Activated effector memory CD4-positive, alpha-beta T cell treated with anti-CD3 and anti-CD28 coated beads, Interleukin-2, amount 50 U/mL, for 16 hours (primary cell): ENCODE data around the gene MCM9.
"Not testable (repeated sequence)": the region's sequence is repeated elsewhere in the genome, so short reads cannot be mapped to it uniquely, and the experiment has no call there.

Source experiments
- DNase-seq: peaks from one replicate; pipeline ENCODE4 v3.0.0-alpha.2; 2020

MCM9 gene

DNA sequence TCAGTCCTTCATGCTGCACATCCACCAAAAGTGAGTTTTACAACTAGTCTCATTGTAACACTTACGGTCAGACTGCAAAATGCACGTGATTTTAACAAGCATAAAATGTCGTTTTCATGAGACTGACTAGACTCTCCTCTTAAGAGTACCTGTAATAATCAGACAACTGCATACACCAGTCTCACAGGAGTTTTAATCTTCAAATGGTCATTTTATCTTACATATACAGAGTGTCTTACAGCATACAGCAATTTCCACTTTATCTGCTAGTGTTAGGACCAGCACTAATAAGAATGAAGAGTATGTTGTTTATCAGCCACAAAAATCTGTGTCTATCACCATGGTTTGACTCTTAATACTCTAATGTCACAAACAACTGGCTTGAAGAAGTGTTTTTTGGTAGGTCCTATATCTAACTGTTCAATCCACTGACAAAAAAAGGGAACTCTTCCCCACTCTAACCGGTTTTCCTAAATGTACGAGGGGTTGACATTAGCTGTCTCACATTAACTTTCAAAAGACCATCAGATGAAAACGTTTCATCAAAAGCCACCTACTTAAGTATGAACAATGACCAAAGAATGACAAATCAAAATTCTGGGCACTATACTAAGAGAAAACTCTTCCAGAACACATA is 42.5 kb downstream of the MCM9 start:
- no peak for DNase-seq

DNA sequence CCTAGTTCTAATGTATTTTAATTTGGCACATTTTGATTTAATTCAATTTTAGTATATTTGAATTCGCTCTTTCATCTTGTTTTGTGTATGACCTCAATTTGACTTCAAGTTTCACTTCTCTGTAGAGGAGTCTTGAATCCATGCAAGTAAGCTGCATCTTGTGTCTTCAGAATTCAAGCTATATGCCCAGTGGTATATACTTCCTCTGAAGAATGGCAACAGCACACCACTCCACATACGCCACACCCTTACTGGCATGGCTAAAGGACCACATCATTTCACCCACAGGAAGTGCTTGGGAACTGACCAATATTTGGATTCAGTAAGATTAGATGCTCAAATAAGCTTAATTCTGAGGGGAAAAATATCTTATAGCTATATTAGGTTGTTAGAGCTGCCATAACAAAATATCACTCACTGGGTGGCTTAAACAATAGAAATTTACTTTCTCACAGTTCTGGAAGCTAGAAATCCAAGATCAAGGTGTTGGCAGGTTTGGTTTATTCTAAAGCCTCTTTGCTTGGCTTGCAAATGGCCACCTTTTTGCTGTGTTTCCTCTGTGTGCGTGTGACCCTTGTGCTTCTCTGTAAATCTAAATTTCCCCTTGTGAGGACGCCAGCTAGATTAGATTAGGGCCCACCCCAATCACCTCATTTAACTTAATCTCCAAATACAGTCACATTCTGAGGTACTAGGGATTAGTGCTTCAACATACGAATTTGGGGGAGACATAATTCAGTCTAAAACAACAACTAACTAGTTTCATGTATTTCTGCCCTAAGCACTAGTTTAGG is 43.8 kb downstream of the MCM9 start:
- DNase-seq = no peak

GRCh38 chr6:118889163-118889562 is 45.8 kb downstream of the MCM9 start:
- no peak for DNase-seq

DNA sequence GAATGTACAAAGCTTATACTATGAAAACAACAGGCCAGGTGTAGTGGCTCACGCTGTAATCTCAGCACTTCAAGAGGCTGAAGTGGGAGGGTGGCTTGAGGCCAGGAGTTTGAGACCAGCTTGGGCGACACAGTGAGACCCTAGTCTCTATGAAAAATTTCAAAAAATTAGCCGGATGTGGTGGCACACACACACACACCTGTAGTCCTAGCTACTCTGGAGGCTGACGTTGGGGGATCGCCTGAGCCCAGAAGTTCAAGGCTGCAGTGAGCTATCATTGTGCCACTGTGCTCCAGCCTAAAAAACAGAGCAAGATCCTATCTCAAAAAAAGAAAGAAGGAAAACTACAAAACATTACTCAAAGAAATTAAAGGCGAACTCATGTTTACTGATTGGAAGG is 48.3 kb downstream of the MCM9 start:
- DNase-seq = no peak

DNA sequence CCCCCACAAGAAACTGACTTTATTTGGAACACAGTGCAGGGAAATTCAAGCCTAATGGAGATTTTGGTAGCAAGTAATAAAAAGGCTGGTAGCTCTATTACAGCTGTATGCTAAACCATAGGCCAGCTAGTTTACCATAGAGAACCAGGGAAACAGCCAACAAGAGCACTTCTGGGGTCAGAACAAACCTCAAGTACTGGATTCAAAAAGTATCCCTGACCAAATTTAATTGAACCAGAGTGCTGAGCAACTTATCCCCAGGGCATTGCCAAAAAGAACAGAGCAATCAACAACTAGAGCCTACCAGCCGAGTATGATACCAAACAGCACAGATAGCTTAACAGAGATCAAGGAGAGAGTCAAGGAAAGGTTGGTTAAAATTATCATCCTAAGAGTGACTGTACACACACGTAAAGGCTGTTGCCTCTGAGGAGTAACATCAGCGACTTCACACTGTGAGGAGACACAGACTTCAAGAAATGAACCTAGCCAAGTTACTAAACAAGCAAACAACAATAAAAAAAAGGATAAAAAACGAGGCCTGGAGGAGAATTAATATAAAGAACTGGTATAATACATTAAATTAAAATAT is 52.5 kb downstream of the MCM9 start:
- DNase-seq = no peak

- DNase-seq = no peak
Measured at GRCh38 chr6:118881440-118882313, 53.3 kb downstream of the MCM9 start.

DNA sequence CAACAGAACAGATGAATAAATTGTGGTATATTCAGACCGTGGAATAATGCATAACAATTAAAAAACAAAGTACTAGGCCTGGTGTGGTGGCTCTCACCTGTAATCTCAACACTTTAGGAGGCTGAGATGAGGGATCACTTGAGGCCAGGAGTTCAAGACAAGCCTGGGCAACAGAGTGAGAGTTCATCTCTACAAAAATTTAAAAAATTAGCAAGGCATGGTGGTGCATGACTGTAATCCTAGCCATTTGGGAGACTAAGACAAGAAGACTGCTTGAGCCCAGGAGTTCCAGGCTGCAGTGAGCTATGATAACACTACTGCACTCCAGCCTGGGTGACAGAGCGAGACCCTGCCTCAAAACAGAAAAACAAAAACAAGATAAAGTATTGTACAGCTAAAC is 57.2 kb downstream of the MCM9 start:
- no peak for DNase-seq

DNA sequence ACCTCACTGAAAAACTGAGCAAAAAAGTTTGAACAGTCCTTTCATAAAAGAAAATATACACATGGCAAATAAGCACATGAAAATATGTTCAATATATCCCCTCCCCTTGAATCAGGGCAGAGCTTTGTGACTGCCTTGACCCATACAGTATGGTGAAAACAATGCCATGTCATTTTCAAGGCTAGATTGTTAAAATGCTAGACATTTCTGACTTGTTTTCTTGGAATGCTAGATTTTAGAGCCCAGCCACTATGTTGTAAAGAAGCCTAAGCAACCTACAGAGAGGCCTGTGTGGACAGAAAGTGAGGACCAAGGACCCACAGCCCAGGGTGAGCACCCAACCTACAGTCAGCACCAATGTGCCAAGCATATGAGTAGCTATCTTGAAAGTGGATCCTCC is 58.1 kb downstream of the MCM9 start:
- no peak for DNase-seq

GRCh38 chr6:118876198-118876597 is 58.8 kb downstream of the MCM9 start:
- no peak for DNase-seq

DNA sequence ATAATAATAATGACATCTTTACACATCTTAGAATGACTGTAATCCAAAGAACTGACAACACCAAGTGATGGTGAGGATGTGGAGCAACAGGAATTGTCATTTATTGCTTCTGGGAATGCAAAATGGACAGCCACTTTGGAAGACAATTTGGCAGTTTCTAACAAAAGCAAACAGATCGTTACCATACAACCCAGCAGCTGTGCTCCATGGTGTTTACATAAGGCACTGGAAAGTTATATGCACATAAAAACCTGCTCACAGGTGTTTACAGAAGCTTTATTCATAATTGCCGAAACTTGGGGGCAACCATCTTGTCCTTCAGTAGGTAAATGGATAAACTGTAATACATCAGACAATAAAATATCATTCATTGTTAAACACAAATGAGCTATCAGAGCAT is 59.3 kb downstream of the MCM9 start:
- no peak for DNase-seq

- DNase-seq = no peak
Measured at GRCh38 chr6:118873239-118873638, 61.7 kb downstream of the MCM9 start.

DNA sequence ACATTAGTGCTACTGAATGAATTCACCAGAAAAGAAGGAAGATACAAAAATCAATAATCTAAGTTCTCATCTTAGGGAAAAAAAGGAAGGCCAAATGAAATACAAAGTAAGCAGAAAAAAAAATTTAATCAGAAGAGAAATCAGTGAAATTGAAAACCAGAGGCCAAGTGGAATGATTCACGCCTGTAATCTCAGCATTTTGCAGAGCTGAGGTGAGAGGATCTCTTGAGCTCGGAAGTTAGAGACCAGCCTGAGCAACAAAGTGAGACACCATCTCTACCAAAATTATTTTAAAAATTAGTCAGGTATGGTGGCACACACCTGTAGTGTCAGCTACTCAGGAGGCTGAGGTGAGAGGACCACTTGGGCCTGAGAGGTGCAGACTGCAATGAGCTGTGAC is 62.2 kb downstream of the MCM9 start:
- DNase-seq = no peak

GRCh38 chr6:118872318-118872717 is 62.6 kb downstream of the MCM9 start:
- DNase-seq = no peak

- no peak for DNase-seq
Measured at GRCh38 chr6:118871331-118871730, 63.6 kb downstream of the MCM9 start.

DNA sequence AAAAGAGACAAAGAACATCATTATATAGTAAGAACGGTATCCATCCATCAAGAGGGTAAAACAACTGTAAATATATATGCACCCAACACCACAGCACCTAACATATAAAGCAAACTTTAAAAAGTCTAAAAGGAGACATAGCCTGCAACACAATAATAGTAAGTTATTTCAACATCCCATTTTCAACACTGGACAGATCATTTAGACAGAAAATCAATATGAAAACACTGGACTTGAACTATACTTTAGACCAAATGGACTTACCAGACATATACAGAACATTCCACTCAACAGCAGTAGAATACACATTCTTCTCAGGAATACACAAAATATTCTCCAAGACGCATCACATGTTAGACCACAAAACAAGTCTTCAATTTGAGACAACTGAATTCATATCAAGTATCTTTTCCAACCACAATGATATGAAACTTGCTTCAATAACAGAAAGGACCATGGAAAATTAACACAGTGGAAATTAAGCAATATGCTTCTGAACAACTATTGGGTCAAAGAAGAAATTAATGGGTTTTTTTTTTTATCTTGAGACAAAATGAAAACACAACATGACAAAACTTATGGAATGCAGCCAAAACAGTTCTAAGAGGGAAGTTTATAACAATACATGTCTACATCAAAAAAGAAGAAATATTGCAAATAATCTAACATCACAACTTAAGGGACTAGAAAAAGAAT is 64.9 kb downstream of the MCM9 start:
- no peak for DNase-seq

DNA sequence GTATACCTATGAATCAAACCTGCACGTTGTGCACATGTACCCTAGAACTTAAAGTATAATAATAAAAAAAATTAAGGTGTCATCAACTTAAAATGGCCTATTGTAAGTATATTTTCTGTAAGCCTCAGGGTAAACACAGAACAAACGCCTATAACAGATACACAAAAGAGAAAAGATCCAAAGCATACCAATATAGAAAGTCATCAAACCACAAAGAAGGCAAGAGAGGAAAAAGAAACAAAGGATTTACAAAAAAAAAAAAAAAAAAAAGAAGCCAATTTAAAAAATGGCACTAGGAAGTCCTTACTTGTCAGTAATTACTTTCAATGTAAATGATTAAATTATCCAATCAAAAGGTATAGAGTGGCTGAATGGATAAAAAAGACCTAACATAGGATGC is 65.6 kb downstream of the MCM9 start:
- no peak for DNase-seq

GRCh38 chr6:118868901-118869300 is 66.1 kb downstream of the MCM9 start:
- DNase-seq = not testable (repeated sequence)

DNA sequence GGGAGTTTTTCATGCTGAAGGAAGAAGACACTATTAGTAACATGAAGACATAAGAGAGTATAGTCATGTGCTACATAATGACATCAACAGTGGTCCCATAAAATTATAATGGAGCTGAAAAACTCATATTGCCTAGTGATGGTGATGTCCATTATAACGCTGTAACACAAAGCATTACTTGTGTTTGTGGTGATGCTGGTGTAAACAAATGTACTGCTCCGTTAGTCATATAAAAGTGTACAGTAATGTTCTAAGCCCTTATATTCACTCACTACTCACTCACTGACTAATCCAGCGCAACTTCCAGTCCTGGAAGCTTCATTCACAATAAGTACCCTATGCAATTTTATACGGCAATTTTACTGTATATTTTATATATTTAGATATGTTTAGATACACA is 67.8 kb downstream of the MCM9 start:
- no peak for DNase-seq

DNA sequence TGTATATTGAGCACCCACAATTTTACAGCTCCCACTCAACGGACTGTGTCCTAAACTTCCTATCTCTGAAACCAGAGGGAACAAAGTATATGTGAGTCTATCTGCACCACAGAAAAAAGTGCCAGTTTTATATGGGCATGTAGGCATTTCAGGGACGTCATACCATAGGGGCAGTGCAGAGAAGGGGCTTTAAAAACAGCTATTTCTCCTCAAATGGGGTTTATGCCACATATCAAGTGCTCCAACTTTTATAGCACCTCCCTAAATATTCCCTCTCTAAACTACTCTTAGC is 69.9 kb downstream of the MCM9 start:
- DNase-seq = no peak

GRCh38 chr6:118864341-118865099 is 70.4 kb downstream of the MCM9 start:
- no peak for DNase-seq

- DNase-seq = no peak
Measured at GRCh38 chr6:118862443-118862842, 72.5 kb downstream of the MCM9 start.

GRCh38 chr6:118860880-118861279 is 74.1 kb downstream of the MCM9 start:
- DNase-seq = no peak
